Parathyroid adenoma (tissue), 2 donors: ENCODE data around the gene CASP7.

Experiments used
- H2AFZ ChIP-seq: fragments of 300-600 bp; sonication (generic); one replicate; pipeline ENCODE4 v1.7.0; 2017; ENCODE audit warnings: antibody characterized with exemption, mild to moderate bottlenecking
- H3K27ac ChIP-seq: fragments of 300-600 bp; sonication (generic); one replicate; pipeline ENCODE4 v1.7.0; 2017
- H3K27me3 ChIP-seq: fragments of 300-600 bp; sonication (generic); one replicate; pipeline ENCODE4 v1.7.0; 2017; ENCODE audit warnings: low read length; ENCODE audit not compliant: control insufficient read depth, insufficient read depth
- H3K36me3 ChIP-seq: fragments of 300-600 bp; sonication (generic); one replicate; pipeline ENCODE4 v1.7.0; 2017; ENCODE audit warnings: low read length; ENCODE audit not compliant: control insufficient read depth, insufficient read depth
- H3K4me1 ChIP-seq: fragments of 300-600 bp; sonication (generic); one replicate; pipeline ENCODE4 v1.7.0; 2017; ENCODE audit warnings: control low read depth
- H3K4me2 ChIP-seq: fragments of 300-600 bp; sonication (generic); one replicate; pipeline ENCODE4 v1.7.0; 2017; ENCODE audit warnings: low read length
- H3K4me3 ChIP-seq: fragments of 300-600 bp; sonication (generic); one replicate; pipeline ENCODE4 v1.7.0; 2017; ENCODE audit warnings: low read depth, low read length
- H3K79me2 ChIP-seq: fragments of 300-600 bp; sonication (generic); one replicate; pipeline ENCODE4 v1.7.0; 2017; ENCODE audit warnings: control low read depth
- H3K9ac ChIP-seq: fragments of 300-600 bp; sonication (generic); one replicate; pipeline ENCODE4 v1.7.0; 2017; ENCODE audit warnings: mild to moderate bottlenecking
- H3K9me3 ChIP-seq: fragments of 300-600 bp; sonication (generic); one replicate; pipeline ENCODE4 v1.7.0; 2017; ENCODE audit warnings: low read length; ENCODE audit not compliant: control insufficient read depth
- TF ChIP-seq, protein P1 (sequence below): fragments of 300-600 bp; sonication (generic); IDR thresholded peaks from one replicate; pipeline ENCODE4 v1.7.0; 2017; ENCODE audit warnings: antibody characterized with exemption, mild to moderate bottlenecking
- donor health status: primary hyperparathyroidism.

Gene CASP7

DNA sequence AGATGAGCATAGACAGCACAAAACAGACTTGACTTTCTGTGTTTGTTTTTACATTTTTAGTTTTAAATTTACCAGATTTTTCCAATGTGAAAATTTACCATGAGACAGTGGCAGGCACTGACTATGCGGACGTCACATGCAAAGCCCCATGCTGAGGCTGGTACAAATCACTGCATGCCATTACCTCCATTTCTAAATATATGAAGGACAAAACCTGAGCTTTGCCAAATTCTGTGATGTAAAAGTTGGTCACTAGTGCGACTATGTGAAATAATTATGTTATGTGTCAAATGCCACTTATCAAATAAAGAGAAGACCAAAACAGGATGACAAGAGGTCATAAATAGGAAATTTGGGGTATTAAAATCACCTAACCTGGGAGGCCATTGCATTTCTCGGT, 38.0 kb upstream of the CASP7 start:
- Histone ChIP-seq H3K9ac (no peak overlapping the region), H2AFZ (no peak overlapping the region), H3K79me2 (no peaks in the 10 kb centered on the region), H3K4me1 (no peaks in the 10 kb centered on the region), H3K27me3 (no peaks in the 10 kb centered on the region), H3K36me3 (no peaks in the 10 kb centered on the region), H3K4me2 (no peak overlapping the region), H3K27ac (no peak overlapping the region), H3K9me3 (no peaks in the 10 kb centered on the region), H3K4me3 (no peak overlapping the region)
- TF ChIP-seq, protein P1, sequence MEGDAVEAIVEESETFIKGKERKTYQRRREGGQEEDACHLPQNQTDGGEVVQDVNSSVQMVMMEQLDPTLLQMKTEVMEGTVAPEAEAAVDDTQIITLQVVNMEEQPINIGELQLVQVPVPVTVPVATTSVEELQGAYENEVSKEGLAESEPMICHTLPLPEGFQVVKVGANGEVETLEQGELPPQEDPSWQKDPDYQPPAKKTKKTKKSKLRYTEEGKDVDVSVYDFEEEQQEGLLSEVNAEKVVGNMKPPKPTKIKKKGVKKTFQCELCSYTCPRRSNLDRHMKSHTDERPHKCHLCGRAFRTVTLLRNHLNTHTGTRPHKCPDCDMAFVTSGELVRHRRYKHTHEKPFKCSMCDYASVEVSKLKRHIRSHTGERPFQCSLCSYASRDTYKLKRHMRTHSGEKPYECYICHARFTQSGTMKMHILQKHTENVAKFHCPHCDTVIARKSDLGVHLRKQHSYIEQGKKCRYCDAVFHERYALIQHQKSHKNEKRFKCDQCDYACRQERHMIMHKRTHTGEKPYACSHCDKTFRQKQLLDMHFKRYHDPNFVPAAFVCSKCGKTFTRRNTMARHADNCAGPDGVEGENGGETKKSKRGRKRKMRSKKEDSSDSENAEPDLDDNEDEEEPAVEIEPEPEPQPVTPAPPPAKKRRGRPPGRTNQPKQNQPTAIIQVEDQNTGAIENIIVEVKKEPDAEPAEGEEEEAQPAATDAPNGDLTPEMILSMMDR, result no peak

DNA sequence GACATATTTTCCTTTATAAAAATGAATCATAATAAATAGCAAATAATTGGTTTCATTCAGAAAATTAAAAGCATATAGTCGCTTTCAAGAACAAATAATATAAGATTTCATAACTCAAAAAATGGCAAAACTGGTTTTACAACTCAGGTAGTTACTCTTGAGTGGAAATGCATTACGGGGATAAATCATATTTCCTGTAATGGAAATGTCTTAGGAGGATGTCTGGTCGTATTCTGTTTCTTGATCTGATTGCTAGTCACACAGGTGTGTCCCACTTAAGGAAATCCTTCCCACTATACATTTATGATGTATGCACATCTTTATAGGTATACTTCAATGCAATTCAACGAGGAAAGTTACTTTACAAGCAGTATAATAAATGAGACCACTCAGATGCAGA, 36.5 kb upstream of the CASP7 start:
- H3K36me3 ChIP-seq, result no peaks in the 10 kb centered on the region
- no peak overlapping the region for H3K4me3 ChIP-seq
- H3K4me1 ChIP-seq, result no peaks in the 10 kb centered on the region
- H3K27me3 ChIP-seq, result no peaks in the 10 kb centered on the region
- H2AFZ ChIP-seq, result no peak overlapping the region
- no peak overlapping the region for H3K9ac ChIP-seq
- H3K27ac ChIP-seq, result no peak overlapping the region
- no peaks in the 10 kb centered on the region for H3K9me3 ChIP-seq
- H3K79me2 ChIP-seq, result no peaks in the 10 kb centered on the region
- H3K4me2 ChIP-seq, result no peak overlapping the region
- TF ChIP-seq, protein P1, result no peak

DNA sequence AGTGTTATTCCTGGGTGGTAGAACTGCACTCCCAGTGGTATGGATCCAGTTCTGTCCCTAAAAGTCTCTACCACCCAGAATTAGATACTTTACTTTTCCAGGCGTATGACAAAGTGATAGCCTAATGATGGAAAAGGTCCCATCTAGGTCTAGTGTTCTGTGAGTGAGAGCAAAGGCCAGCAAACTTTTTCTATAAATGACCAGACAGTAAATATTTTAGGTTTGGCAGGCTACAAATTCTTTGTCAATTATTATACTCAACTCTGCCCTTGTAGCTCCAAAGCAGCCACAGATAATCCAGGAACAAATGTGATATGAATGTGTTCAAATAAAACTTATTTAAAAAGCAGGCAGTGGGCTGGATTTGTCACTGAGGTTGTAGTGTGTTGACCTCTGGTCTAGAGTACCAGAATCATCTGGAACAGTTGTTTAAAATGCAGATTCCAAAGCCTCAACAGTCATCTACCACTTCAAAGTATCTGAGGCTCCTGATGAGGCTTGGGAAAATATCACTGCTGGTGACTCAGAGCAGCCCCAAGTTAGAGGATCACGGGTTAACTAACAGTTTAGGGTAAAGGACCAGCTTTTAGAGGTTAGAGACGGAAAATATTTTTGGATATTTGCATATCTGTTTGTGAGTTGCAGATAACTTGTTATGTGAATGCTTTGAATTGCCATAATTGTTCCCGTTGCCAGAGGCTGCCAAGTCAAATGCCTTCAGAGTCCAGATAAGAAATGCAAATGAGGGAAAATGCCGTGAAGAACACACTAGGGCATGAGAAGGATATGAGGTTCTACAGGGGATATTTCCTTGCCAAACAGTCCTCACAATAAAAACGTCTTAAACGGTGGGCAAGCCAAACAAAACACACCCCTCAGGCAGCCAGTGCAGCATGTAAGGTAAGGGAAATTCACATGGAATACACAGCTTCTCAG, 35.3 kb upstream of the CASP7 start:
- TF ChIP-seq, protein P1, result no peak
- Histone ChIP-seq H3K4me2 (no peak overlapping the region), H3K27me3 (no peaks in the 10 kb centered on the region), H3K27ac (no peak overlapping the region), H2AFZ (no peak overlapping the region), H3K9me3 (no peaks in the 10 kb centered on the region), H3K9ac (no peak overlapping the region), H3K36me3 (no peaks in the 10 kb centered on the region), H3K79me2 (no peaks in the 10 kb centered on the region), H3K4me1 (no peaks in the 10 kb centered on the region), H3K4me3 (no peak overlapping the region)

DNA sequence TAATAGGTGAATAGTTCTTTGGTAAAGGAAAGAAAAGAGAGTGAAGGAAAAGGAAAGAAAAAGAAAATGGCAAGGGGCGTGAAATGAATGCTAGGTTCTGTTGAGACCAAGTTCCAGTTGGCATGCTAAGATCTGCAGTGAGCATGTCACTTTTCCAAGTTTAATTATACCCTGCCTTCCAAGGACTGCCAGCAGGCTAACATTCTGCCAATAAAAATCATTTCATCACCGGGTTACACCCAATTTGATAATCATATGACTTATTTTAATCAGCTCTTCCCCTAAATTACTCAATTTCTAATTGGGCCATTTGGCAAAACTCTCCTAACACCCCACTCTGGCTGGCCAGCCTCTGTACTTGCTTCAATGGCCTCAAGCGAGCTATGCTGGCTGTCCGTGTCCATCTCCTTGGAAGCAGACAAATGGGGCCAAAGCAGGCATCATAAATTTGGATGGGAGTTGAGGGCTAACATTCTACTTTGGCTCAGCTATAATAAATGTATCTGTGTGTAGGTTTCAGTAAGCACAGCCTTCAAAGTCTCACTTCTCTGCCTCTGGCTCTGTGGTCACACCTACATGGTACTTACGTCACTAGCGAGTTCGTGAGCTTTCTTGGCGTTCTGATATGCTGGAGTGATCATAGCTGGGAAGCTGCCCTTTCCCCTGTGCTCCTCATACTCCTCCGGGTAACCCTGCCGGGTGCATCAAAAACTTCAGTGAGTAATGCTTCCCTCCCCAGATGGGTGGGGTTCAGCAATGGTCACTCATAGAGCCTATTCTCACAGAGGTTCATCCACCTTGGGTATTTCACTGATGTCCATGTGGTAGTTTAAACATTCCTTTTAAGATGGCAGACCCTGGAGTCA, 33.1 kb upstream of the CASP7 start:
- no peaks in the 10 kb centered on the region for H3K36me3 ChIP-seq
- no peaks in the 10 kb centered on the region for H3K79me2 ChIP-seq
- H3K4me3 ChIP-seq, result no peak overlapping the region
- H3K4me1 ChIP-seq, result no peaks in the 10 kb centered on the region
- TF ChIP-seq, protein P1, result no peak
- no peak overlapping the region for H3K4me2 ChIP-seq
- no peak overlapping the region for H2AFZ ChIP-seq
- H3K27me3 ChIP-seq, result no peaks in the 10 kb centered on the region
- H3K9me3 ChIP-seq, result no peaks in the 10 kb centered on the region
- H3K27ac ChIP-seq, result no peak overlapping the region
- H3K9ac ChIP-seq, result no peak overlapping the region
